Epithelial cell of prostate (primary cell): ENCODE measurements around the gene GPR137.

Experiments
- DNase-seq: peaks from one replicate; pipeline ENCODE4 v3.0.0-alpha.2; 2011; ENCODE audit warnings: low read depth, low spot score
- H3K27ac ChIP-seq: fragments of 450-650 bp; 2 replicates; pipeline ENCODE4 v1.5.1; 2017; ENCODE audit warnings: mild to moderate bottlenecking

Gene GPR137

GRCh38 chr11:64283092-64283491 lies 2.6 kb upstream of the GPR137 start:
- no peak for DNase-seq
- H3K27ac ChIP-seq, result no peak overlapping the region

- H3K27ac ChIP-seq, result peak within 1 kb of the TSS; percentile 92
- DNase-seq, result peak; percentile 45
These were observed 1.3 kb upstream of the GPR137 start, which contains the start of gene BAD for GRCh38 chr11:64284048-64284961. Gene BAD (minus strand): TSS chr11:64284665. CDS start chr11:64284368, 297 bp downstream.

- H3K27ac ChIP-seq, result peak overlapping the region; percentile 92
- DNase-seq, result no peak
These were observed 495 bp downstream of the GPR137 start for GRCh38 chr11:64285885-64286800.

GRCh38 chr11:64286801-64287159 lies 1.1 kb downstream of the GPR137 start:
- DNase-seq, result no peak
- no peak overlapping the region for H3K27ac ChIP-seq

- no peak for DNase-seq
- no peak overlapping the region for H3K27ac ChIP-seq
These were observed 2.2 kb downstream of the GPR137 start for GRCh38 chr11:64287676-64288352.

- DNase-seq, result no peak
- H3K27ac ChIP-seq, result no peak overlapping the region
These were observed 2.7 kb downstream of the GPR137 start for GRCh38 chr11:64288353-64288750.

- DNase-seq, result no peak
- no peak overlapping the region for H3K27ac ChIP-seq
These were observed 3.4 kb downstream of the GPR137 start for GRCh38 chr11:64289002-64289564.

- no peak overlapping the region for H3K27ac ChIP-seq
- DNase-seq, result no peak
These were observed 5.0 kb downstream of the GPR137 start for GRCh38 chr11:64290352-64291261.

- DNase-seq, result no peak
- H3K27ac ChIP-seq, result no peak within 1 kb of the TSS
These were observed 5.7 kb downstream of the GPR137 start, which contains the start of gene KCNK4 for GRCh38 chr11:64291262-64291751. Gene KCNK4 (plus strand): TSS chr11:64291302. CDS start chr11:64293019, 1,717 bp downstream.

GRCh38 chr11:64291752-64292459 lies 6.3 kb downstream of the GPR137 start:
- no peak overlapping the region for H3K27ac ChIP-seq
- DNase-seq, result no peak

- H3K27ac ChIP-seq, result no peak overlapping the region
- no peak for DNase-seq
These were observed 7.0 kb downstream of the GPR137 start for GRCh38 chr11:64292460-64293254.

GRCh38 chr11:64294774-64295173 lies 9.1 kb downstream of the GPR137 start:
- H3K27ac ChIP-seq, result no peak overlapping the region
- no peak for DNase-seq

GRCh38 chr11:64295760-64296159 lies 10.1 kb downstream of the GPR137 start:
- no peak overlapping the region for H3K27ac ChIP-seq
- DNase-seq, result no peak

GRCh38 chr11:64296236-64296635 lies 10.6 kb downstream of the GPR137 start:
- no peak for DNase-seq
- H3K27ac ChIP-seq, result no peak overlapping the region

GRCh38 chr11:64296830-64297698 lies 11.4 kb downstream of the GPR137 start:
- H3K27ac ChIP-seq, result no peak overlapping the region
- DNase-seq, result no peak

GRCh38 chr11:64297699-64298358 lies 12.2 kb downstream of the GPR137 start:
- DNase-seq, result no peak
- no peak overlapping the region for H3K27ac ChIP-seq
